HG02642 (cell line): ENCODE data around the gene RFTN1.

Source experiments
- ATAC-seq: cut with Tn5 transposase; IDR thresholded peaks from one replicate; pipeline ENCODE4 v1.9.1; 2021; ENCODE audit warnings: mild to moderate bottlenecking; ENCODE audit not compliant: unreplicated experiment, poor library complexity

Gene RFTN1

GRCh38 chr3:16272588-16272987 lies 240.9 kb downstream of the RFTN1 start:
- ATAC-seq = no peak

- no peak for ATAC-seq
Measured at GRCh38 chr3:16270855-16271254, 242.6 kb downstream of the RFTN1 start.

- ATAC-seq = no peak
Measured at GRCh38 chr3:16266714-16267113, 246.8 kb downstream of the RFTN1 start.
